Neural progenitor cell (in vitro differentiated cells): ENCODE data around the gene COA3.

ENCODE experiments used
- CTCF ChIP-seq: fragments of 200-600 bp; sonication (generic); IDR thresholded peaks from 2 replicates; pipeline ENCODE4 v1.5.1; 2017; ENCODE audit warnings: antibody characterized with exemption, mild to moderate bottlenecking
- EZH2 ChIP-seq: fragments of 200-600 bp; sonication (generic); IDR thresholded peaks from 2 replicates; pipeline ENCODE4 v1.6.1; 2017; ENCODE audit warnings: antibody characterized with exemption, mild to moderate bottlenecking, moderate library complexity
- EZH2phosphoT487 ChIP-seq: fragments of 200-600 bp; sonication (generic); IDR thresholded peaks from 2 replicates; pipeline ENCODE4 v1.6.1; 2017; ENCODE audit warnings: antibody characterized with exemption

- TF ChIP-seq EZH2, result no peak
- no peak for TF ChIP-seq CTCF
- TF ChIP-seq EZH2phosphoT487, result no peak
Measured at GRCh38 chr17:42848093-42848492, 49.6 kb upstream of the COA3 start.
